K562 (cell line): Measurements from ENCODE around the gene STPG4.

ENCODE experiments used
- CTCF ChIP-seq, 3 experiments: IDR thresholded peaks in 2 of 3; conservative IDR thresholded peaks in 1 of 3; 2 replicates each; pipeline ENCODE4 v1.5.1; 2011 to 2012; ENCODE audit warnings: low read length in 3 of 3, mild to moderate bottlenecking in 3 of 3, control low read depth in 2 of 3, improper control_type of control experiment in 1 of 3, inconsistent platforms in 1 of 3, low read depth in 1 of 3, mixed read lengths in 1 of 3, moderate library complexity in 1 of 3; ENCODE audit not compliant: insufficient read depth in 2 of 3
- DACH1 ChIP-seq: fragments of 450-650 bp; IDR thresholded peaks from 2 replicates; pipeline ENCODE4 v1.6.1; 2018; ENCODE audit not compliant: partially characterized antibody
- HDGF ChIP-seq: fragments of 450-650 bp; IDR thresholded peaks from 2 replicates; pipeline ENCODE4 v1.6.1; 2016
- MAX ChIP-seq: sonication (generic); formaldehyde crosslinking; IDR thresholded peaks from 2 replicates; pipeline ENCODE4 v1.9.0; 2022; ENCODE audit warnings: mild to moderate bottlenecking, missing genetic modification reagents
- NONO ChIP-seq, 2 experiments: fragments of 200-400 bp in 1 of 2; fragments of 450-650 bp in 1 of 2; formaldehyde crosslinking in 1 of 2; IDR thresholded peaks; 2 replicates each; pipeline ENCODE4 v1.6.1; 2017; ENCODE audit warnings: low read depth in 2 of 2, mild to moderate bottlenecking in 2 of 2, moderate library complexity in 2 of 2, low read length in 1 of 2
- RAD21 ChIP-seq, 2 experiments: fragments of 250-450 bp in 1 of 2; fragments of 450-650 bp in 1 of 2; sonication (Bioruptor Pico) in 1 of 2; formaldehyde crosslinking in 1 of 2; IDR thresholded peaks in 1 of 2; conservative IDR thresholded peaks in 1 of 2; 2 replicates each; pipeline versions ENCODE4 v1.4.0 to v1.8.0; 2020 to 2022; ENCODE audit warnings: mild to moderate bottlenecking in 2 of 2, moderate library complexity in 1 of 2
- TAF9B ChIP-seq: fragments of 450-650 bp; IDR thresholded peaks from 2 replicates; pipeline ENCODE4 v1.6.1; 2018; ENCODE audit warnings: mild to moderate bottlenecking; ENCODE audit not compliant: partially characterized antibody
- ZMIZ1 ChIP-seq, 2 experiments: fragments of 150-350 bp in 1 of 2; IDR thresholded peaks; 2 replicates each; pipeline ENCODE4 v1.6.1; 2012 to 2016; ENCODE audit warnings: low read depth in 2 of 2, low read length in 2 of 2, mild to moderate bottlenecking in 1 of 2, moderate library complexity in 1 of 2
- ZNF212 ChIP-seq: fragments of 450-650 bp; formaldehyde crosslinking; IDR thresholded peaks from 2 replicates; pipeline ENCODE4 v1.4.0; 2020; ENCODE audit warnings: mild to moderate bottlenecking
- ZNF384 ChIP-seq: IDR thresholded peaks from 2 replicates; pipeline ENCODE4 v1.6.1; 2012; ENCODE audit warnings: low read depth, low read length, improper control_type of control experiment

GRCh38 chr2:47141520-47141919 is 13.6 kb downstream of the STPG4 start:
- TF ChIP-seq MAX (CRISPR knock-in tag) (no peak), TAF9B (no peak), ZNF212 (CRISPR knock-in tag) (no peak), HDGF (no peak), CTCF (IDR thresholded peaks at IDR 0.05 in 2 of 3, conservative IDR thresholded peaks at IDR 0.05 in 1 of 3; ENCODE audit: insufficient read depth in 2 of 3, low read depth in 1 of 3, low read length in 3 of 3) (no peak), ZNF384 (no peak), ZMIZ1 (IDR thresholded peaks at IDR 0.05; ENCODE audit: low read depth in 2 of 2, low read length in 2 of 2) (no peak), NONO (IDR thresholded peaks at IDR 0.05; ENCODE audit: low read depth in 2 of 2, low read length in 1 of 2) (no peak), RAD21 (CRISPR knock-in tag; conservative IDR thresholded peaks at IDR 0.05 in 1 of 2, IDR thresholded peaks at IDR 0.05 in 1 of 2) (no peak), DACH1 (no peak)
